GM18867 (cell line): ENCODE results near the gene EPB41L4B.

Source experiments
- ATAC-seq: cut with Tn5 transposase; IDR thresholded peaks from one replicate; pipeline ENCODE4 v1.9.1; 2021; ENCODE audit warnings: mild to moderate bottlenecking, moderate library complexity; ENCODE audit not compliant: unreplicated experiment

EPB41L4B gene

GRCh38 chr9:109166771-109167601, 153.9 kb downstream of the EPB41L4B start, which contains the start of gene FRRS1L:
Gene FRRS1L, minus strand, starts transcription at chr9:109167249. Its CDS starts 111 bp downstream, at chr9:109167138.
- ATAC-seq: no peak

DNA sequence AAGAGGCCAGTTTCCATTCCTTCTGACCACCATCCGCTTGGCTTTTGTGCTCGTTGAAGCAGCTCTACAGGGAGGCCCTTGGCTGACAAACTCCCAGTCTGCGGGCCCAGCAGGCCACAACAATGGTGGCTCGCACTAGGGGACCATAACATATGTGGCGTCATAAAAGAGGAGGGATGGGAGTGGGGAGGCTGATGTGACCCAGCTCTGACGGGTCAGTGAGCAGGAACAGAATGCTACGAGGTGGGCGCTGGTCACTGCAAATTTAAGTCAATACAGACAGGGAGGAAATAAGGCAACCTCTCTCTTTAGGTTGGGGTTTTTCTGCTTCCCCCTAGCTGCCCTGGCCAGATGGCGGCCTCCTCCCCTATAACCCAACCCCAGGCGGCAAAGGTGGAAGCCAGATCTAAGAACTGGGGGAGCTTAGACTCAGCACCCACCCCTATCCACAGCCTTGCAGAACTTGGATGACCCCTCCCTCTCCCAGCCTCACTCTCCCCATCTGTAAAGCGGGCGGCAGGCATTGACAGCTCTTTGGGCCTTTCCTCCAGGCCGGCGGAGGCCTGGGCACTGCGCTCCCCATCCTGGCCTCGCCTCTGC, 154.6 kb downstream of the EPB41L4B start:
- no peak for ATAC-seq

- ATAC-seq: peak; percentile 70
Observed at GRCh38 chr9:109164042-109164441, 156.8 kb downstream of the EPB41L4B start.

GRCh38 chr9:109163194-109163593, 157.7 kb downstream of the EPB41L4B start:
- ATAC-seq: no peak

DNA sequence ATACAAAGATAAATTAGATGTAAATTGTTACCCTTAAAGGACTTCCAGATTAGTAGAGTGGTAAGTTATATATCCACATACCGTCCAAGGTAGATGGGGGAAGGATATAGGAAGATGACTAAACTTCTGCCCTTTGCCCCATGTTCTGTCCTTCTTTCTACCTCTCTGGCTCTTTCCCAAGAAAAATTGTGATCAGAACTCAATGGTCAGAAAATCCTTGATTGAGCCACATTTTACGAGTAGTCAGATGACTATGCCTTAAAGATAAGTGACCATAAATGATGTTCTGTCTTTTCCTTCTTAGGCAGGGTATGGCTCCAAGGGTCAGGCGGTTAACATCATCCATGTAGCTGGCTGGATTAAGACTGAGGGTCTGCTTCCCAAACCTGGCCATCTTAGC, 158.2 kb downstream of the EPB41L4B start:
- no peak for ATAC-seq

GRCh38 chr9:109161471-109161870, 159.4 kb downstream of the EPB41L4B start:
- ATAC-seq: no peak

DNA sequence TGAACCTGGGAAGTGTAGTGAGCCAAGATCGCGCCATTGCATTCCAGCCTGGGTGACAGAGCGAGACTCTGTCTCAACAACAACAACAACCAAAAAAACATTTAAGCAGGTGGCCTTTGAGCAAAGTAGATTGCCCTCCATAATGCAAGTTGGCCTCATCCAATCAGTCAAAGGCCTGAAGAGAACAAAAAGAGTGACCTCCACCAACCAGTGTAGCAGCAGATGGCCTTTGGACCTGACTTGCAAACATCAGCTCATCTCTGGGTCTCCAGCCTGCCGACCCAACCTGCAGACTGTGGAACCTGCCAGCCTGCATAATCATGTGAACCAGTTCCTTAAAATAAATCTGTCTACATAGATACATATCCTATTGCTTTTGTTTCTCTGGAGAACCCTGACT, 161.3 kb downstream of the EPB41L4B start:
- no peak for ATAC-seq

DNA sequence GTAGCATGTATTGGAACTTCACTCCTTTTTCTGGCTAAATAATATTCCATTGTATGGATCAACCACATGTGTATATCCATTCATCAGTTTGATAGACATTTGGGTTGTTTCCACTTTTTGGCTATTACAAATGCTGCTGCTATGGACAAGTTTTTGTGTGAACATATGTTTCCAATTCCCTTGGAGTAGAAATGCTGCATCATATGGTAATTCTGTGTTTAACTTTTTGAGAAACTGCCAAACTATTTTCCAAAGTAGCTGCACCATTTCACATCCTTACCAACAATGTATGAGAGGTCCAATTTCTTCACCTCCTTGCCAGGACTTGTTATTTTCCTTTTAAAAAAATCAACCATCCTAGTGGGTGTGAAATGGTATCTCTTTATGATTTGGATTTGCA, 162.2 kb downstream of the EPB41L4B start:
- no peak for ATAC-seq

DNA sequence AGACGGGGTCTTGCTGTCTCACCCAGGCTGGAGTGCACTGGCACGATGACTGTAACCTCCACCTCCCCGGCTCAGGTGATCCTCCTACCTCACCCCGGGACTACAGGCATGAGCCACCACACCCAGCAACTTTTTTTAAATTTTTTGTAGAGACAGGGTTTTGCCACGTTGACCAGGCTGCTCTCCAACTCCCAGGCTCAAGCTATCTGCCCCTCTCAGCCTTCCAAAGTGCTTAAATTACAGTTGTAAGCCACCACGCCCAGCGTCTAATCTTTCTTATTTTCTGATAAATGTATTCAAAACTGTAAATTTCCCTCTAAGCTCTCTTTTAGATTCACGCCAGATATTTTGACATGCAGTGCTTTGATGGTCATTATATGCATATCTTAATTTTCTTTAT, 164.2 kb downstream of the EPB41L4B start:
- ATAC-seq: no peak

DNA sequence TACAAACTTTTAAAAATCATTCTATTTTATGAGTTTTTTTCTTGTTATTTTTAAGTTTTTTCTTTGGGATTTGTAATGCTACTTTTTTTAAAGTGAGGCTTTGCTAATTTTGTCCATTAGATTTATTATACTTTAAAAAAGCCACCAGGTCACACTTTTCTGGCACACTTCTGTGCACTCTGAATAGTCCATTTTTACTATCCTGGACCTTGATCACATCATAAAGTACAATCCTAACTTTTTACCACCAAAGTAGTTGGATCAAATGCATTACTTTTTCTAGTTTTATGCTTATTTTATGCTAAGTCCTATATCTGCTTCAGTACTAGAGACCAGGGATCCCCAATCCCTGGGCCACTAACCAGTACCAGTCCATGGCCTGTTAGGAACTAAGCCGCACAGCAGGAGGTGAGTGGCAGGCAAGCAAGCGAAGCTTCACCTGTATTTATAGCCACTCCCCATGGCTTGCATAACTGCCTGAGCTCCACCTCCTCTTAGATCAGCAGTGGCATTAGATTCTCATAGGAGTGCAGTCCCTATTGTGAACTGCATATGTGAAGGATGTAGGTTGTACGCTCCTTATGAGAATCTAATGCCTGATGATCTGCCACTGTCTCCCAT, 169.8 kb downstream of the EPB41L4B start:
- no peak for ATAC-seq

- no peak for ATAC-seq
Observed at GRCh38 chr9:109149722-109150121, 171.1 kb downstream of the EPB41L4B start.

GRCh38 chr9:109149089-109149488, 171.8 kb downstream of the EPB41L4B start:
- no peak for ATAC-seq

- no peak for ATAC-seq
Observed at GRCh38 chr9:109145051-109145450, 175.8 kb downstream of the EPB41L4B start.

- peak; percentile 99 for ATAC-seq
Observed at GRCh38 chr9:109143881-109144562, 176.8 kb downstream of the EPB41L4B start.

DNA sequence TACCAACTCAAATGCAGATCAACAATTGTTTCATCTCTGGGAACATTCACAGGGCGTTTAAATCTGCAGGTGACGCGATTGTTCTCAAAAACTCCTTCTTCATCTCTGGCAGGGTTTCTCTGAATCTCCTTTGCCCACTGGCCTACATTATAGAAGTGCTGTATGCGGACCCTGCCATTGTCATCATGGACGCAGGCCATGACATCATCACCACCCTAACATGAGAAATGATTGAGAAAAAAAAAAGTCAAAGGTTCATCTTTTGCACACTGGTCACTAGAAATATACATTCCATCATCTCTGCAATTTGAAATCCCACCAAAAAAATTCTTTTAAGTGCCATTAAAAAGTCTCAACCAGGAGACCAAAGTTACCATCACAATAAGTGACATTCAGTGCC, 179.5 kb downstream of the EPB41L4B start:
- no peak for ATAC-seq

DNA sequence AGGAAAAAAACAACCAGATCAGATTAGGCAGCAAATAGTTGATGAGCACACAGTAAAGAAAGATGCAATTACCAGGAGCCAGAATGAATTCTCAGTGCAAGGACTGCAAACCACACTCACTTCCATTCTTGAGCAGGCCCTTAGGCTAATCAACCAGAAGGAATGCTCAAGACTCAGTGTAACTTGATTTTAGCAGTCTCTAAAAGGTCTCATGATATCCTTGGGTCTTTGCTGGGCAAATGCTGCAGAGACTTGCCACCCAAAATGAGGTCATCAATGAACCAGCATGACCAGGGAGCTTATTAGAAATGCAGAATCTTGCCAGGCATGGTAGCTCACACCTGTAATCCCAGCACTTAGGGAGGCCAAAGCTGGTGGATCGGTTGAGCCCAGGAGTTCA, 181.0 kb downstream of the EPB41L4B start:
- ATAC-seq: no peak

DNA sequence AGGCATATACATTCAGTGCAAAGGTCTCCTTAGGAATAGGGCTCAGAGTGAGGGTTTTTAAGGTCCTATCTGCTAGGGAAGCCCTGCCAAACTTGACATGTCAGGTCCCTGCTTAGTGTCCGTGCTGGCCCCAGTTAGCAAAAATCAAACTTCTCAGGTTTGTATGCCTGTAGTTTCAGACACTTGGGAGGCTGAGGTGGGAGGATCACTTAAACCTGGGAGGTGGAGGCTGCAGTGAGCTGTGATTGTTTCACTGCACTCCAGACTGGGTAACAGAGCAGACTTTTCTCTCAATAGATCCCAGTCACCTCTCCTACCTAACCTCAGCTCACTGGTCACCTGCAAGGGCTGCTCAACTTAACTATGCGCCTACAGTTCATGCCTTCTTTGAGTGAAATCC, 182.4 kb downstream of the EPB41L4B start:
- ATAC-seq: no peak

- no peak for ATAC-seq
Observed at GRCh38 chr9:109134167-109134578, 186.7 kb downstream of the EPB41L4B start.

DNA sequence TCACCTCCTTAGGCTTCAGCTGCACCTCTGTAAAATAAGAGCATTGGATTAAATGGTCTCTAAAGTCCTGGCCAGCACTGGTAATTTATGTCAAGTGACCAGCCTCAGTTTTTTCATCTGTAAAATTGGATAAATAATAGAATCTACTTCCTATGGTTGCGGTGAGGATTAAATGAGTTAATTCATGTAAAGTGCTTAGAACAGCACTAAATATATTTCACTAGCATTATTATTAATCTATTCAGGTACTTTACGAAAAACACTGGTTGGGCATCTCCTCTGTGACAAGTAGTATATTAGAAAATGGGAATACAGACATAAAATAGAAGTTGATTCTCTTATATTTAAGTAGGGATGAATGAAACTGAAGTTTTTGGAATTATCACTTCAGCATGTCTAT, 187.3 kb downstream of the EPB41L4B start:
- ATAC-seq: no peak

DNA sequence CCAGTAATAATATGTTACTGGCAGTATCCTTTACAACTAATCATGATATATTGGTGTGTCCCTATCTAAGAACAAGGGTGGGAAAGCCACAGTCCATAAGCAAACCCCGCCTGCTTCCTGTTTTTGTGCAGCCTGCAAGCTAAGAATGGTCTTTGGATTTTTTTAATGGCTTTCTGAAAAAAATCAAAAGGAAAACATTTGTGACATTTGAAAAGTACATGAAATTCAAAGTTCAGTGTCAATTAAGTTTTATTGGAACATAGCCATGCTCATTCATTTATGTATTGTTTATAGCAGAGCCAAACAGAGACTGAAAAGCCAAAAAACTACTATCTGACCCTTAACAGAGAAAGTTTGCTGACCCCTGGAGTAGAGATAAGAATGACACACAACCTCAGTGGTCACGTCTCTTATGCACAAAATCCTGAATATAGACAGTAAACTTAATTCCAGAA, 188.3 kb downstream of the EPB41L4B start:
- no peak for ATAC-seq

DNA sequence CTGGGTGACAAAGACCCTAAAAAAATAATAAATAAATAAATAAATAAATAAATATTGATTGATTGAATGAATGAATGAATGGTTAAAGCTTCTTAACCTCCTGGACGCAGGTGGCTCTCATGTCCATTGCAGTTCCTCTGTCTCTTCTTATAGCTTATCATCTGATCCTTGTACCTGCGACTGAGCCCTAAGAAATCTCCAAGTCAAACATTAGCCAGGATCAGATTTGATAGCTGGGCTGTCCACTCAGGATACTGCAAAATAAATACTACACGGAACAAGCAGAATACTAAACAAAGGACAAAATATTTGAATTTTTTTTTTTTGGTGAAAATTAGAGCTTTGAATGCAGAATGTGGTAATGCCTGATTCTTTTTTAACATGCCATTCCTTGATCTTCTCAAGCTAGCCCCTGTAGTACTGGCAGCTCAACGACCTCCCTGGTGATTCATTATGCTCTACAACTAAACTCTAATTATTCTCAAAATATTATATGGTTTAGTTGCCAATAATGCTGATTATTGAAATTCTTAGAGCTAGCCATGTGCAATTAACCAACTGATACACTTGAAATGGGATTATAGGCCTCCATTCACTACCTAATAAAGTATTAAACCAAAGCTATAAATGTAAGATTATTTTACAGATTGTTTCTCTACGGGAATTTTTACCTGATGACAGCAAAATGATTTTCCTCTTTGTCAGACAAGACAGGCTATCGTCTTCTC, 191.2 kb downstream of the EPB41L4B start:
- ATAC-seq: no peak
